NCI-H2107 treated with DMSO at 0.1 percent for 48 hours (cell line): ENCODE measurements around the gene CHN1.

ENCODE experiments used
- DNase-seq: peaks from one replicate; lab custom pipeline; 2025; ENCODE audit not compliant: unreplicated experiment; lab: John Stamatoyannopoulos, UW

Gene CHN1

GRCh38 chr2:174877301-174877700 is 127.9 kb downstream of the CHN1 start:
- DNase-seq = no peak

DNA sequence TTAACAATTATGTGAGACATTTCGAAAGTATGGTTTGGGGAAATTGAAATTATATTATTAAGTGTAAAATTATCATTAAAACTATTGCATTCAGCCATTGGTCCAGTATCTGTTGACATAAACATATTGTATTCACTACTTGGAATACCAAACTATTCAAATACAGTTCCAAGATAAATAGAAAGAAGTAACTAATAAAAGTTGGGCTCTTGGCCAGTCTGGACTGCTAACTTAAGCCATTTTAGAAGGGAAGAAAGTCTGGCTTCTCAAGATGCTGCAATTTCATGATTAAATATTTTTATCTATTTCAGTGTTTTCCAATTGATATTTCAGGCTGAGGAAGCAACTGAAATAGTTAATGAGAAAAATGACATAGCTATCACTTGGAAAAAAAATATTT is 131.1 kb downstream of the CHN1 start:
- DNase-seq = no peak

- DNase-seq = no peak
Measured at GRCh38 chr2:174873471-174873870, 131.7 kb downstream of the CHN1 start.

DNA sequence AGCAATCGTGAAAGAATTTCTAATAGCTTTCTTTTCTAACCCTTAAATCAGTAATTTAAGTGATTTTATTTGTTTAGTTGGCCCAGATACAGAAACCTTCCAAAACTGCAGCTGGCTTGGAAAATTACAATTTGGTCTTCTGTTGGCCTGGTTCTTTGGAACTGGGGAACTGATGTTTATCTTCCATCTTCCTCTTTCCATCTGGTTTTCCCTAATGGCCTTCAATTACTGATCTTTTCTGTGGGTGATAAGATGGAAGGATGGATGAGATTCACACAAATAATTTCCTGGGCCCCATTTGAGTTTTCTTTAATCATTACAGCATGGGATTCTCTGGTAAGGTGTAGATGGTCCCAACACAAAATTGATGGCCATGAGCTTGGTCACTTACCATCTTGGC is 134.4 kb downstream of the CHN1 start:
- DNase-seq = no peak

DNA sequence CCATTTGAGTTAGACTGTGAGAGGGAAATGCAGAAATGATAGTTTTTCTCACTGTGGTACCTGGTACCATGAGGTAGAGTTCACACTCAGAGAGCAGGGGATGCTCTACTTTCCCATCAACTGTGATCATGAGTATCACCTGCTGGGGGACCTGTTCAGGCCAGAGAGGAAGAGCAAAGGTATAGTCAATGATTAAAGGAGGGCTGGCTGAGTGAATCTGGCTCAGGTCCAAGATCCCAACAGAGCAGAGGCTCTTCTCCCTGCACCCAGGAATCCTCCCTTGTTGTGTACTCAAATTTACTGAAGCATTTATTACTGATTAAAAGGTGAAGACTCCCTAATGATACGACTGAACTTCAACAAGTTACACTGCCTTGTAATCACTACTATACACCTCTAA is 136.3 kb downstream of the CHN1 start:
- DNase-seq = no peak

GRCh38 chr2:174866421-174866820 is 138.8 kb downstream of the CHN1 start:
- DNase-seq = no peak

GRCh38 chr2:174863183-174863582 is 142.0 kb downstream of the CHN1 start:
- no peak for DNase-seq

GRCh38 chr2:174859563-174860169 is 145.5 kb downstream of the CHN1 start:
- DNase-seq = no peak

DNA sequence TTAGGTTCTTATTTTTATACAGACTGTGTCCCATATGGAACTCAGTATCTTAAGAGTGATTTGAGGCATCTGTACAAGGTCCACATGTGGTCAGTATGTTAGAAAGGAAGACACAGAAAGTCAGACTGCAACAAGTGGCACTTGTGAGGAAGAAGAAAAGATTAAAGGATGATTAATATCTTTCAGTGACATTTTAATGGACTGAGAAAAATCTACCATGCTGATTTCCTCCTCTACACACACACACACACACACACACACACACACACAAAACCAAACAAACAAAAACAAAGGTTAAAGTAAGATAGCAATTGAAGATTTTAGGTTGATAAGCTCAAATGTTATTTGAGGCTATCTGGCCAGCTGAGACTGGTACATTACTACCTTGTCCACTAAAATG is 146.4 kb downstream of the CHN1 start:
- no peak for DNase-seq

GRCh38 chr2:174856447-174856846 is 148.7 kb downstream of the CHN1 start:
- no peak for DNase-seq

DNA sequence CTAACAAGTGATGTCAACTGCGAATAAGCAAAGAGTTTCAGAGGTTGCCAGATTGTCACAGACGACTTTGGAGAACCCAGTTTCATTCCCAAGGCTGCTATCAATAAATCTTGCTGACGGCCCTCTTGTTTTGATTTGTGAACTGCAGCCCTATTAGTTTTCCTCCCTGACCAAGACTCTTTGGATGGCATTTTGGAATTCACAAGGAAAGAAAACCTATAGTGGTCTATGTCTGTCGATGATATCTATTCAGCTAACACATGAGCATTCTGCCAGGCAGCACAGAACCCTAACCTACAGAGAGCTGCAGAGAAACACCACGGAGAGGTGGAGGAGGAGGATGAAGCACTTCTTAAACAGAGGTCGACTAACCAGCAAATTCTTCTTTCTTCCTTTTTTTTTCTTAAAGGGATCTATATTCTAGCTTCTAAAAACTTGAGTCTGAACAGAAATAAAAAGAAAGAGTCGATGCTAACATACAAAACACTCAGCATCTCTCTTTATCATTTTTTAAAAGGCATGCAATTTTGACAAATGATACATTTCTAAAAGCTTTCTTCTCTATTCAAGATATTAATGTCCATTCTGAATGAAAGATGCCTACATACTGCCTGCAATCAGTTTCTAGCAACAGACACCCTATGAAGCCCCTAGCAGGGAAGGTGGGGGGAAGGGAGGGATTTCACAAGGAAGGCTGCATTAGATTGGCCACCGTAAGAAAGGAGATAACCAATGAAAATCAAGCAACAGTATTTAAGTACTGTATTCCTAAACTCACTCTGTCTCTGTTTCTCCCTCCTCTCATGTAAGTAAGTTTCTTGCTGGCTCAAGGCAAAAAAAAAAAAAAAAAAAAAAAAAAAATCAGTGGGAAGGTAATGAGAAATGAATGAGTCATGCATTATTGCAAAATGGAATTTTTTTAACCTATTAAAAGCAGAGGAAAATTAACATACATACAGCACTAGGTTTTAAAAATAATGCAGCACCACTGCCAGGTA is 157.9 kb downstream of the CHN1 start:
- no peak for DNase-seq

DNA sequence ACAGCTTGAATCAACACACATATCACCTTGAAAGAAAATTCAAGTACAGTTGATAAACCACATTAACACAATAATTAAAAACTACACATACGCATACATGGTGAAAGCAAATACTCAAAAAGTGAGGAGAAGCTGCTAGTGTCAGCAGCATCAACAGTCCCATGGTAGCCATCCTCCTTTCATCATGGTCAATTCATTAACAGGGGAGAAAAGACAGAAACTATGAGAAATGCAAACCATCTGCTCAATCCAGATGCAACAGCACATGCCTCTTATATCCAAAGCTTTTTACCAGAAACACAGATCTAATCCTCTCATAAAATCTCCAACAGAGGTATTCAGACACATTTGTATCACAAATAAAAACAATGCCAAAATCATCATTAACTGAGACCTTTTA is 159.0 kb downstream of the CHN1 start:
- DNase-seq = no peak

- DNase-seq = peak; percentile 3
Measured at GRCh38 chr2:174844295-174844708, 160.9 kb downstream of the CHN1 start.

DNA sequence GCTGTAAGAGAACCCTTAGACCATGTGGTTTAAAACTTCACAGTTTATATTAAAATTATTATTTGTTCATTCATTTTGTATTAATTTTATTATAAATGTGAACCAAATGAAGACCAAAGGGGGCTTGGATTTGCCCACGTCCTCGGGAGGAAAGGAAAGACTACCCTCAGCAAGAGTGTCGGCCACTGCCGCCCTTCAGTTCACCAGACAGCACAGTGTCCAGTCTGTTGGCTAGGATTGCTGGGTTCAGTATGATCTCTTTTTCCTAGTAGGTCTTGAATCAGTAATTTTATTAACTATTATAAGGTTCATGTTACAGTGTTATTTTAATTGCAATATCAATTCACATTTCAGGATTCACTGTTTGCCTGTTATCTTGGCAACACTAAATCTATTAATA is 162.7 kb downstream of the CHN1 start:
- DNase-seq = no peak

- no peak for DNase-seq
Measured at GRCh38 chr2:174841936-174842335, 163.2 kb downstream of the CHN1 start.

GRCh38 chr2:174841350-174841749 is 163.8 kb downstream of the CHN1 start:
- DNase-seq = no peak

GRCh38 chr2:174840436-174840835 is 164.7 kb downstream of the CHN1 start:
- no peak for DNase-seq

DNA sequence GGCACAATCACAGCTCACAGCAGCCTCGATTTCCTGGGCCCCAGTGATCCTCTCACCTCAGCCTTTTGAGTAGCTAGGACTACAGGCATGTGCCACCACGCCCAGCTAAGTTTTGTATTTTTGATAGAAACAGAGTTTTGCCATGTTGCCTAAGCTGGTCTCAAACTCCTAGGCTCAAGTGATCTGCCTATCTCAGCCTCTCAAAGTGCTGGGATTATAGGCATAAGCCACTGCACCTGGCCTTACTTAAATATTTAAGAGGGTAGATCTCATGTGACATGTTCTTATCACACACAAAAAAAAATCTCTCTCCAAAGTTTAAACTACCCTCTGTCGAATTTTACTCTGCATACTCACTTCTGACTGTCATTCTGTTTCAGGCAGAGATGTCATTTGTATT is 165.5 kb downstream of the CHN1 start:
- DNase-seq = no peak

DNA sequence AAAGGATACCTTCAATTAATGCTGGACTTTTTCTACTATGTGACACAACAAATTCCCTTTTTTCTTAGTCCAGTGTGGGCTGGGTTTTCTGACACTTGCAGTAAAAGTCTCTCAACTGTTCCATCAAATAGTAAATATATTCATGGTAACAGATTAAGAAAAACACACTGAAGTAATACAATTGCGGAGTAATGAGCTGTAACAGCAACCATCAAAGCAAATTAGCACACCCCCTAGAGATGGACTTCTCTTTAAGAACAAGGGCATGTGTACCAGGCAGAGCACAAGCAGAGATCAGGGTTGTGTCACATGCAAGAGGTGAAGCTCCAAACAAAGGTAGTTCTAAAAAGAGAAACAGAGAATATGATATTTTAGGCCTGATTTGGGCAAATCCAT is 168.2 kb downstream of the CHN1 start:
- no peak for DNase-seq

- no peak for DNase-seq
Measured at GRCh38 chr2:174836377-174836994, 168.7 kb downstream of the CHN1 start.

DNA sequence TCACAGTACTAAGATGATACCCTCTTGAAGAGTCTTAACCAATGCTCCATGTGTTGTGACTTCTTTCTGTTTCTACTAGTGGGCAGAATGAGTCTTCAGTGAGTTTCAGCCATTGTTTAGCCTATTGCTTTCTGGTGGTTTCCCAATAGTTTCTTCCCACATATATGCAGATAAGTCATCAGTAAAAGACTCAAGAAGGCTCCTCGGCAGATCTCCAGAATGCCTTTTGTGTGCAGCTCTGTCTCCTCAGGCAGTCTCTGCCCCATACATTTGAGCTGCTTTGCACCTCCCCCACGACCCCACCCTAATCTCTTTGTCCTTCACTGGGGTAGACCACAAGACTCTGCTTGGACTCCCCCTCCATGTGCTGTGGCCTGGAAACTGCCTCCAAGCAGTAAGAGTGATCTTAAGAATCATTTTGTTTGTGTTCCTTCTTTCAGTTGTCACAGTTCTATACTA is 169.4 kb downstream of the CHN1 start:
- DNase-seq = no peak

DNA sequence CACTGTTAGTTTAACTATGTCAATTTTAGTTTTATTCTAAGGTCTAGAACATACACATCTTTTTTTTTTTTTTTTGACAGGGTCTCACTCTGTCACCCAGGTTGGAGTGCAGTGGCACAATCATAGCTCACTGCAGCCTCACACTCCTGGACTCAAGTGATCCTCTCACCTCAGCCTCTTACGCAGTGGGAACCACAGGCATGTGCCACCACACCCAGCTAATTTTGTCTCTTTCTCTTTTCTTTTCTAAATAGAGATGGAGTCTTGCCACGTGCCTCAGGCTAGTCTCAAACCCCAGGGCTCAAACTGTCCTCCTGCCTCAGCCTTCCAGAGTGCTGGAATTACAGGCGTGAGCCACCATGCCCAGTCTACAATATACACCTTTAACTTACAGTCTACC is 171.4 kb downstream of the CHN1 start:
- no peak for DNase-seq
